AG09309 (cell line): ENCODE data around the gene SMIM3.
"Not testable (repeated sequence)": the region's sequence is repeated elsewhere in the genome, so short reads cannot be mapped to it uniquely, and the experiment has no call there.

Source experiments
- DNase-seq: peaks from one replicate; pipeline ENCODE4 v3.0.0-alpha.2; 2010; ENCODE audit warnings: low read depth
- H3K4me3 ChIP-seq: 2 replicates; pipeline ENCODE4 v1.5.1; 2011; ENCODE audit warnings: mild to moderate bottlenecking, low read depth, low read length, moderate library complexity; ENCODE audit not compliant: control insufficient read depth
- TF ChIP-seq, protein P1 (sequence below): IDR thresholded peaks from 2 replicates; pipeline ENCODE4 v1.5.1; 2011; ENCODE audit warnings: mild to moderate bottlenecking, low read depth, low read length, inconsistent platforms; ENCODE audit not compliant: insufficient read depth, control insufficient read depth; ENCODE audit errors: missing control alignments

The SMIM3 gene

GRCh38 chr5:150829744-150830143, 51.2 kb downstream of the SMIM3 start:
- TF ChIP-seq, protein P1, sequence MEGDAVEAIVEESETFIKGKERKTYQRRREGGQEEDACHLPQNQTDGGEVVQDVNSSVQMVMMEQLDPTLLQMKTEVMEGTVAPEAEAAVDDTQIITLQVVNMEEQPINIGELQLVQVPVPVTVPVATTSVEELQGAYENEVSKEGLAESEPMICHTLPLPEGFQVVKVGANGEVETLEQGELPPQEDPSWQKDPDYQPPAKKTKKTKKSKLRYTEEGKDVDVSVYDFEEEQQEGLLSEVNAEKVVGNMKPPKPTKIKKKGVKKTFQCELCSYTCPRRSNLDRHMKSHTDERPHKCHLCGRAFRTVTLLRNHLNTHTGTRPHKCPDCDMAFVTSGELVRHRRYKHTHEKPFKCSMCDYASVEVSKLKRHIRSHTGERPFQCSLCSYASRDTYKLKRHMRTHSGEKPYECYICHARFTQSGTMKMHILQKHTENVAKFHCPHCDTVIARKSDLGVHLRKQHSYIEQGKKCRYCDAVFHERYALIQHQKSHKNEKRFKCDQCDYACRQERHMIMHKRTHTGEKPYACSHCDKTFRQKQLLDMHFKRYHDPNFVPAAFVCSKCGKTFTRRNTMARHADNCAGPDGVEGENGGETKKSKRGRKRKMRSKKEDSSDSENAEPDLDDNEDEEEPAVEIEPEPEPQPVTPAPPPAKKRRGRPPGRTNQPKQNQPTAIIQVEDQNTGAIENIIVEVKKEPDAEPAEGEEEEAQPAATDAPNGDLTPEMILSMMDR = no peak
- no peak for DNase-seq
- no peak overlapping the region for H3K4me3 ChIP-seq

GRCh38 chr5:150831821-150832220, 53.3 kb downstream of the SMIM3 start:
- not testable (repeated sequence) for DNase-seq, H3K4me3 ChIP-seq

DNA sequence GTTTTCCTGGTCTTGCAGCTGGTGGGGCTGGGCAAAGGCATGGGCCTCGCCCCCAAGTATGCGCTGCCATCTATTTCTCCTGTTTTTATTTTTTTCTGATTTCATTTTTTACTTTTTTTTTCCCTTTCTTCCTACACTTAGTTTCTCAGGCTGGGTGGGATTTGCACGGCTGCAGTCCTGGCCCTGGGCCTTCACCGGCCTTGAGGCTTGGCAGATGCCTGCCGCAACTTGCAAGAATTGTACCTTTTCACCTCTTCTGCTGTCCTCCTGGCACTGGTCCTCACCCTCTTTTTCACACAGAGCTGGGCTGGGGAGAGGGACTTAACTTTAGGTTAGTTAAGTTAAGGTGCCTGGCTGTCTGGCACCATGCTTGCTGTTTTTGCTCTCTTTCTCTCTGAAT, 57.5 kb downstream of the SMIM3 start:
- TF ChIP-seq, protein P1 = no peak
- DNase-seq = no peak
- no peak overlapping the region for H3K4me3 ChIP-seq

DNA sequence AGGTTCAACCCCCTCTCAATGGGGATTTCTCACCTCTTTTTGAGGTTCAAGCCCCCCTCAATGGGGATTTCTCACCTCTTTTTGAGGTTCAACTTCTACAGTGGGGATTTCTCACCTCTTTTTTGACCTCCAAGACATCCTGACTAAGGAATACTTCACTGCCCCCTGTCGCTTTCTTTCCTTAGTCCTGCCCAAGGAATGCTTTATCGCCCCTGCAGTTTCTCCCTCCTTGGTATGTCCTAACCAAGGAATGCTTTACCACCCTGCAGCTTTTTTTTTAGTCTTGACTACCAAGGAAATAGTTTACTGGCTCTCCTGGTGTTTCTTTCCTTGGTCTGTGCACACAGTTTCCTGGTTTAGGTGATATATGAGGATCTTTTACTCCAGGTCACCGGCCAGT, 58.1 kb downstream of the SMIM3 start:
- no peak overlapping the region for H3K4me3 ChIP-seq
- TF ChIP-seq, protein P1 = no peak

DNA sequence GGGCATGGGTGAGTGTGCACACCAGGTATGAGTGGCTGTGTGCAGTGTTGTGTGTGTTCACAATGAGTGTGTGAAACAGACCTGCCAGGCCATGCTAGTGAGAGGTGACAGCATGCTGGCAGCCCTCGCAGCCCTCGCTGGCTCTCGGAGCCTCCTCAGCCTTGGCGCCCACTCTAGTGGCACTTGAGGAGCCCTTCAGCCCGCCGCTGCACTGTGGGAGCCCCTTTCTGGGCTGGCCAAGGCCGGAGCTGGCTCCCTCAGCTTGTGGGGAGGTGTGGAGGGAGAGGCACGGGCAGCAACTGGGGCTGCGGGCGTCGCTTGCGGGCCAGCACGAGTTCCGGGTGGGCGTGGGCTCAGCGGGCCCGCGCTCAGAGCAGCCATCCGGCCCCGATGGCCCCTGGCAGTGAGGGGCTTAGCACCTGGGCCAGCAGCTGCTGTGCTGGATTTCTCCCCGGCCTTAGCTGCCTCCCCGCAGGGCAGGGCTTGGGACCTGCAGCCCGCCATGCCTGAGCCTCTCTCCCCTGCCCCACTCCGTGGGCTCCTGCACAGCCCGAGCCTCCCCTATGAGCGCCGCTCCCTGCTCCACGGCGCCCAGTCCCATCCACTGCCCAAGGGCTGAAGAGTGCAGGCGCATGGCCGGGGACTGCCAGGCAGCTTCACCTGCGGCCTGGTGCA, 66.8 kb downstream of the SMIM3 start:
- not testable (repeated sequence) for H3K4me3 ChIP-seq, DNase-seq

More for the DNA sequence above, 58.1 kb downstream of the SMIM3 start:
- no peak for DNase-seq

- DNase-seq, H3K4me3 ChIP-seq: not testable (repeated sequence)
Observed at GRCh38 chr5:150846308-150846653, 67.7 kb downstream of the SMIM3 start, which contains the start of gene IRGM. IRGM (plus strand) TSS chr5:150846521; CDS start chr5:150848124, 1,603 bp downstream.
